NCI-H2081 (cell line): ENCODE results near the gene PSMD13.

Source experiments
- DNase-seq, 2 experiments: peaks; one replicate each; lab custom pipeline; 2025; lab: John Stamatoyannopoulos, UW

PSMD13 gene

GRCh38 chr11:299081-299891, 62.5 kb downstream of the PSMD13 start, which contains the start of gene IFITM5:
Gene IFITM5 (minus strand): TSS chr11:299526. CDS start chr11:299490, 36 bp downstream.
- no peak for DNase-seq

- no peak for DNase-seq
Measured at GRCh38 chr11:299951-300735, 63.4 kb downstream of the PSMD13 start.
